ENCODE results near the gene ARHGDIG.

Gene ARHGDIG

GRCh38 chr16:283033-283805, 2.8 kb downstream of the ARHGDIG start, which contains the start of gene PDIA2:
Gene PDIA2, plus strand, starts transcription at chr16:283164. Its CDS starts 6 bp downstream, at chr16:283170.
- no peak within 1 kb of the TSS for H3K27ac Mint-ChIP-seq
- H3K27me3 Mint-ChIP-seq (ENCODE audit: low read depth, poor library complexity), result peaks cover 37% of the 10 kb centered on the region
- no peak for DNase-seq
- peaks cover 8% of the 10 kb centered on the region for H3K9me3 Mint-ChIP-seq
- TF ChIP-seq CTCF (IDR thresholded peaks at IDR 0.05), result no peak
- H3K4me3 Mint-ChIP-seq, result no peak within 1 kb of the TSS
- H3K36me3 Mint-ChIP-seq (ENCODE audit: low read depth), result peaks cover 23% of the 10 kb centered on the region
- H3K4me1 Mint-ChIP-seq, result no peaks in the 10 kb centered on the region

- DNase-seq, result no peak
- H3K9me3 Mint-ChIP-seq, result peaks cover 8% of the 10 kb centered on the region
- peaks cover 24% of the 10 kb centered on the region for H3K27me3 Mint-ChIP-seq (ENCODE audit: low read depth, poor library complexity)
- no peaks in the 10 kb centered on the region for H3K4me1 Mint-ChIP-seq
- no peak overlapping the region for H3K27ac Mint-ChIP-seq
- TF ChIP-seq CTCF (IDR thresholded peaks at IDR 0.05), result no peak
- peaks cover 23% of the 10 kb centered on the region for H3K36me3 Mint-ChIP-seq (ENCODE audit: low read depth)
- no peak overlapping the region for H3K4me3 Mint-ChIP-seq
Measured at GRCh38 chr16:284204-285120, 4.1 kb downstream of the ARHGDIG start.

- H3K4me3 Mint-ChIP-seq, result no peak overlapping the region
- no peak overlapping the region for H3K27ac Mint-ChIP-seq
- TF ChIP-seq CTCF (IDR thresholded peaks at IDR 0.05), result no peak
- H3K4me1 Mint-ChIP-seq, result no peaks in the 10 kb centered on the region
- DNase-seq, result no peak
- peaks cover 19% of the 10 kb centered on the region for H3K27me3 Mint-ChIP-seq (ENCODE audit: low read depth, poor library complexity)
- H3K36me3 Mint-ChIP-seq (ENCODE audit: low read depth), result peaks cover 23% of the 10 kb centered on the region
- H3K9me3 Mint-ChIP-seq, result peaks cover 8% of the 10 kb centered on the region
Measured at GRCh38 chr16:285146-286055, 5.0 kb downstream of the ARHGDIG start.

- Mint-ChIP-seq H3K9me3 (peaks cover 8% of the 10 kb centered on the region), H3K36me3 (ENCODE audit: low read depth) (peaks cover 23% of the 10 kb centered on the region)
- no peak for TF ChIP-seq CTCF (IDR thresholded peaks at IDR 0.05)
Measured at GRCh38 chr16:286491-287297, 6.3 kb downstream of the ARHGDIG start.

GRCh38 chr16:287298-287811, 7.0 kb downstream of the ARHGDIG start:
- peaks cover 8% of the 10 kb centered on the region for H3K9me3 Mint-ChIP-seq
- peaks cover 23% of the 10 kb centered on the region for H3K36me3 Mint-ChIP-seq (ENCODE audit: low read depth)
- TF ChIP-seq CTCF (IDR thresholded peaks at IDR 0.05), result no peak
- no peak overlapping the region for H3K4me3 Mint-ChIP-seq
- peaks cover 4% of the 10 kb centered on the region for H3K27me3 Mint-ChIP-seq (ENCODE audit: low read depth, poor library complexity)
- H3K4me1 Mint-ChIP-seq, result no peaks in the 10 kb centered on the region
- DNase-seq, result no peak
- no peak overlapping the region for H3K27ac Mint-ChIP-seq

More at GRCh38 chr16:286491-287297, 6.3 kb downstream of the ARHGDIG start:
- Mint-ChIP-seq H3K4me1 (no peaks in the 10 kb centered on the region), H3K27ac (no peak overlapping the region), H3K27me3 (ENCODE audit: low read depth, poor library complexity) (peaks cover 9% of the 10 kb centered on the region), H3K4me3 (no peak overlapping the region)
- no peak for DNase-seq

All from nephron progenitor cell (in vitro differentiated cells).